D721Med (cell line): ENCODE results near the gene EDC4.

ENCODE experiments used
- DNase-seq: peaks from one replicate; pipeline ENCODE4 v3.0.0; 2011; ENCODE audit warnings: low spot score; ENCODE audit not compliant: insufficient read length
- FAIRE-seq: peaks from 2 replicates; lab custom pipeline; 2011; peaks lifted over from hg19 to GRCh38; lab: Jason Lieb, UNC
- TF ChIP-seq, protein P1 (sequence below): IDR thresholded peaks from 2 replicates; pipeline ENCODE4 v1.5.1; 2012; ENCODE audit warnings: mild to moderate bottlenecking, control low read depth; ENCODE audit not compliant: insufficient read depth; ENCODE audit errors: missing control alignments

The EDC4 gene

GRCh38 chr16:67872131-67872630, 671 bp upstream of the EDC4 start:
- TF ChIP-seq, protein P1, sequence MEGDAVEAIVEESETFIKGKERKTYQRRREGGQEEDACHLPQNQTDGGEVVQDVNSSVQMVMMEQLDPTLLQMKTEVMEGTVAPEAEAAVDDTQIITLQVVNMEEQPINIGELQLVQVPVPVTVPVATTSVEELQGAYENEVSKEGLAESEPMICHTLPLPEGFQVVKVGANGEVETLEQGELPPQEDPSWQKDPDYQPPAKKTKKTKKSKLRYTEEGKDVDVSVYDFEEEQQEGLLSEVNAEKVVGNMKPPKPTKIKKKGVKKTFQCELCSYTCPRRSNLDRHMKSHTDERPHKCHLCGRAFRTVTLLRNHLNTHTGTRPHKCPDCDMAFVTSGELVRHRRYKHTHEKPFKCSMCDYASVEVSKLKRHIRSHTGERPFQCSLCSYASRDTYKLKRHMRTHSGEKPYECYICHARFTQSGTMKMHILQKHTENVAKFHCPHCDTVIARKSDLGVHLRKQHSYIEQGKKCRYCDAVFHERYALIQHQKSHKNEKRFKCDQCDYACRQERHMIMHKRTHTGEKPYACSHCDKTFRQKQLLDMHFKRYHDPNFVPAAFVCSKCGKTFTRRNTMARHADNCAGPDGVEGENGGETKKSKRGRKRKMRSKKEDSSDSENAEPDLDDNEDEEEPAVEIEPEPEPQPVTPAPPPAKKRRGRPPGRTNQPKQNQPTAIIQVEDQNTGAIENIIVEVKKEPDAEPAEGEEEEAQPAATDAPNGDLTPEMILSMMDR = no peak
- no peak for FAIRE-seq
- DNase-seq = no peak

DNA sequence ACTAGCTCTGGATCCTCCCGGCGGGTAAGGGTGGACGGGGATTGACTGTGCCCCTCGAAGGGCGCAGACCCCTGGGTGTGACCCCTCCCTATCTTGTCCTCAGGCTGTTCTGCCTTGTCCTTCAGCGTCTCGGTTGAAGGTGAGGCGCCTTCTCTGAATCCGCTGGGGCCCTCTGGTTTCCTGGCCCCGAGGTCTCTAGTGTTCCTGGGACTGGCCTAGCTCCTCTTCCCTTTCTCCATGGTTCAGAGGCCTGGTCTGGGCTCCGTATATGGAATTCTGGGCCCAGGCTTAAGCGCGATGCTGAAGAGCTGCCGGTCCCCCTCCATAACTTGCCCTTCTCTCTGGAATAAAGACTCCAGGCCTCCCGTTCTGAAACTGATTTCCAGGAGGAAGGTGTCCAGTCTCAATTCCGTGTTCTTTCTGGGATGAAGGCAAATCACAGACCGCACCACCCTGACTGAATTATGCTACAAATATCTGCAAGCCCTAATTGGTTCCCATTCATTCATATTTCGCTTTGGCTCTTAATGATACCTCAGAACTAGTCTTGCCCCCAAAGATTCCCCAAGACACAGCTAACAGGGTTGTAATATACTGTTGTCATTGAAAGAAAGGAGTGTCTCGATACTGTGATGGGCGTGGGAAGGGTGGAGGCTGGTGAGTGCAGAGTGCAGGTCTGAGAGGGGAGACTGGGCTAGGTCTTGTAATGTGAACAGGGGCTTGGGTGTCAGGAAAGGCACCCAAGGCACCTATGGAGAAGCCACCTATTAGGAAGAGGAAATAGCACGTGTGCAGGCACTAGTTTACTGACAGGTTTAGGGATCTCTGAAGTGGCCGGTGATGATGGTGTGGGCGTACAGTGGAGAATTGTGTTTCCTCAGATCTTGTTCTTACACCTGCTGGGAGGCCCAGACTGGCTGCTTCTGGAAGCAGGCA, 851 bp downstream of the EDC4 start:
- DNase-seq (no peak), FAIRE-seq (no peak)
- TF ChIP-seq, protein P1 = no peak

- TF ChIP-seq, protein P1 = no peak
- no peak for FAIRE-seq
- DNase-seq = no peak
Measured at GRCh38 chr16:67874372-67874771, 1.5 kb downstream of the EDC4 start.

DNA sequence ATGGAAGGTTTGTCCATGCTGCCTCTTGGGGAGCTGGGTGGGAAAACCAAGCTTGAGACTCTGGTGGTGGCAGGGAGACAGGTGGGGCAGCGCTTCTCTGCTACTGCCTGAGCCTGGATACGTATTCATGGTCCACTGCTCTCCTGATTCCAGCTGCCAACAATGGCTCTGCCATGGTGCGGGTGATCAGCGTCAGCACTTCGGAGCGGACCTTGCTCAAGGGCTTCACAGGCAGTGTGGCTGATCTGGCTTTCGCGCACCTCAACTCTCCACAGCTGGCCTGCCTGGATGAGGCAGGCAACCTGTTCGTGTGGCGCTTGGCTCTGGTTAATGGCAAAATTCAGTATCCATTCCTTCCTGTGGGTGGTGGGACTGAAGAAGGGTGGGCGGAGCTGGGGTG, 4.2 kb downstream of the EDC4 start:
- no peak for DNase-seq
- TF ChIP-seq, protein P1 = no peak
- FAIRE-seq = no peak

- no peak for FAIRE-seq
- TF ChIP-seq, protein P1 = no peak
- DNase-seq = no peak
Measured at GRCh38 chr16:67878232-67878631, 5.4 kb downstream of the EDC4 start.

GRCh38 chr16:67878846-67879245, 6.0 kb downstream of the EDC4 start:
- FAIRE-seq = no peak
- TF ChIP-seq, protein P1 = no peak
- DNase-seq = no peak

- TF ChIP-seq, protein P1 = no peak
- no peak for FAIRE-seq
Measured at GRCh38 chr16:67879462-67879861, 6.6 kb downstream of the EDC4 start.

More at GRCh38 chr16:67879462-67879861, 6.6 kb downstream of the EDC4 start:
- DNase-seq = no peak
